GM19023 (cell line): ENCODE data around the gene HRAS.

Experiments
- ATAC-seq: cut with Tn5 transposase; IDR thresholded peaks from one replicate; pipeline ENCODE4 v1.9.1; 2021; ENCODE audit warnings: mild to moderate bottlenecking, moderate library complexity; ENCODE audit not compliant: unreplicated experiment

Gene HRAS

GRCh38 chr11:514606-515005 is 20.8 kb downstream of the HRAS start:
- ATAC-seq: no peak

- no peak for ATAC-seq
Observed at GRCh38 chr11:512761-513595, 22.4 kb downstream of the HRAS start.

- no peak for ATAC-seq
Observed at GRCh38 chr11:508956-509355, 26.4 kb downstream of the HRAS start.

- ATAC-seq: no peak
Observed at GRCh38 chr11:507727-508515, 27.5 kb downstream of the HRAS start.

DNA sequence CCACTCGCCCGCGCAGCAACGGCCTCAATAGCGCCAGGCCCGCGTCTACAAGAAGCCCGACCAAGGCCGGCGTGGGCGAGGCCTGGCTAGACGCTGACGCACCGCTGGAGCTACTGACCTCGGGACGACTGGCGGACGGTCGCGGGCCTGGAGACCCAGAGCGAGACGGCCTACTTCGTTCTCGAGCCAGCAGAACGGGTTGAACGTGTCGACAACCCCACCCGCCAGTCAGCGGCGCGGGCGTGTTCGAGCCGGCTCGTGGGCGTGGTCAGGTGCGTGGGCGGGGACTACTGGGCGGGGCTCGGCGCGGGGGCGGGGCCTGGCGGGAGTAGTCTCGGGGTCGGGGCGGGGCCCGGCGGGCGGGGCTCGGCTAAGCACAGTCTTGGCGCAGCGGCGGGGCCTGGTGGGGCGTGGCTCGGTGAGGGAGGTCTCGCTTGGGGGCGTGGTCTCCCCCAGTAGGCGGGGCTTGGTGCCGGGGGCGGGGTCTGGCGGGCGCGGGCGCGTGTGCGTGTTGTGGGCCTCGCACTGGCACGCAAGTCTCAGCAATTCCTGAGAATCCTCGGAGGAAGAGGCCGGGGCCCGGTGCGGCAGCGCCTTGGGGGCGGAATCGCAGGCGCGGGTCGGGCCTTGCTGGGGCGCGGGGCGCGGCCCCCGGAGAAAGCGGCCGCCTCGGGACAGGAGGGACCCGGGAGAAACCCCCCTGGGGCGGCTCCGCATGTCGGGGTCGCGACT is 28.2 kb downstream of the HRAS start, which contains the start of gene RNH1:
TSS of gene RNH1 (minus strand) at position 248 of the 732 bp plus-strand sequence. CDS start 5,080 bp downstream, outside the sequence.
- peak; percentile 55 for ATAC-seq

GRCh38 chr11:506238-506994 is 29.0 kb downstream of the HRAS start:
- ATAC-seq: peak; percentile 61

GRCh38 chr11:504994-505344 is 30.4 kb downstream of the HRAS start:
- ATAC-seq: no peak

DNA sequence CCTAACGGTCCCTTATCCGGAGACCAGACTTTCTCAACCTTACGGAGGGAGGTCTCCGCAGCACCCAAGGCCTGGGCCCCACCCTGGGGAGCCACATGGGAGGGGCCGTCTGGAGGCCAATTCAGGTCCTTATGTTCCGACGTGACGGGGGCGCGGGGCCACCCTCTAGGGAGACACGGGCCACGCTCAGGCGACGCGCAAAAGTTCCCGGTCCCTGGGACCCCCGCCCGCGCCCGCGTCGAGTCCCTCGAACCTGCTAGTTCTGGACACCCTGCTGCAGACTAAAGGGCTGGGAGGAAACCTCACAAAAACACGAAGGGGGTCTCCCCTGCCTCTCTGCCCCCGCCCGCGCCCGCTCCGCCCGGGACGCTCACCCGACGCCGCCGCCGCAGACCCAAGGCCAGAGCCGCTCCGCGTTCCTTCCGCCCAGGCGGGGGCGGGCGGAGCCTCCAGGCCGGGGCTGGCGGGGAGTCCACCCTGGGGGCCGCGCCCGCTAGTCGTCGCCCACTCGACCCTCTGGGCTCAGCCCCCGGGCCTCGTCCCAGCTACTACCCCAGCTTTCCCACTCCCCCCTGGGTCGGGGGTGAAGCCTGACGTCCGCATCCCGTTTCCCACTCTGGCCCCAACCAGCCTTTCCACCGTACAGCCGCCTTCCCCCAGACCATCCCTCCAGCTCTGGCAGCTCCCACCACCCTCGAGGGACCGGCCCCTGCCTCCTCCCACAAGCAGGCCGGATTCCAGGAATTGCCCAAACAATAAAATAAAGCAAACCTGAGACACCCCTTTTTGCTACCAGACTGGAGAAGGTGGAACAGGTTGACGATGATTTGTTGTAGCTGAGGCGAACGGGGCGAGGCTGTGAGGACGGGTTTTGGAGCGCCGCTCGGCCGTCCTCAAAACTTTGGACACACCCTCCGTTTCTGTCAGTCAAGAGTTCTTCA is 31.1 kb downstream of the HRAS start:
- ATAC-seq: no peak

DNA sequence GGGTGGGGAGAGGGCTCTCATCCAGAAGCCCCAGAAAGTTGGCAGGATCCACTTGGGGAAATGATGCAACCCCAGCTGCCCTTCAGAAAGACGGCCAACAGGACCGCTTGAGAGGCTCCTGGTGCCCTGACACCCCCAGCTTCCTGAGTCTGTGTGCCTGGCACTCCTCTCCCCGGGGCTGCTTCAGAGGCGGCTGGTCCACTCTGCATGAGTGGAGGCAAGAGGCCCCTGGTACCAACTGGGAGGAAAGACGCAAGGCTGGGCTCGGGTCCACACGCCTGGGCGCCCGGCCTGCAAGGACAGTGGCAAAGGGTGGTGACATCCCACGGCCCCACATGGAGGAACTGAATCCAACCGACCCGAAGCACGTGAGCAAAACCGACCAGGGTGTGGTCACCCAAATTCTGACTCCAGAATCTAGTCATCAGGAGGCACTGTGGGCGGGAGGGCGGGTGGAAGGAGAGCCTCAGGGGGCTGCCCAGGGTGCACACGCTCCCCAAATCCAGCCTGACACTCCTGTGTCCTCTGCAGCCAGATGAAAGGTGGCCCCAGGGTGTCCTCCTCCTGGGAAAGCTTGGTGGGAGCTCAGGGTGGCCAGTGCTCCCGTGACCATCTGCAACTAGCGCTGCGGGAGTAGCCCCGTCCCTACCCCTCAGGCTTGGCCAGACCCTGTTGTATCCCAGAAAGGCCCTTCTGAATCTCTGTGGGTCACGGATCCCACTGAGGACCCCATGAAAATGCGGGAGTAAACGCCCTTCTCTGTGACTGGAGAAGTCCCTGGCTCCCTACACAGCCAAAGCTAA is 32.0 kb downstream of the HRAS start:
- ATAC-seq: no peak

DNA sequence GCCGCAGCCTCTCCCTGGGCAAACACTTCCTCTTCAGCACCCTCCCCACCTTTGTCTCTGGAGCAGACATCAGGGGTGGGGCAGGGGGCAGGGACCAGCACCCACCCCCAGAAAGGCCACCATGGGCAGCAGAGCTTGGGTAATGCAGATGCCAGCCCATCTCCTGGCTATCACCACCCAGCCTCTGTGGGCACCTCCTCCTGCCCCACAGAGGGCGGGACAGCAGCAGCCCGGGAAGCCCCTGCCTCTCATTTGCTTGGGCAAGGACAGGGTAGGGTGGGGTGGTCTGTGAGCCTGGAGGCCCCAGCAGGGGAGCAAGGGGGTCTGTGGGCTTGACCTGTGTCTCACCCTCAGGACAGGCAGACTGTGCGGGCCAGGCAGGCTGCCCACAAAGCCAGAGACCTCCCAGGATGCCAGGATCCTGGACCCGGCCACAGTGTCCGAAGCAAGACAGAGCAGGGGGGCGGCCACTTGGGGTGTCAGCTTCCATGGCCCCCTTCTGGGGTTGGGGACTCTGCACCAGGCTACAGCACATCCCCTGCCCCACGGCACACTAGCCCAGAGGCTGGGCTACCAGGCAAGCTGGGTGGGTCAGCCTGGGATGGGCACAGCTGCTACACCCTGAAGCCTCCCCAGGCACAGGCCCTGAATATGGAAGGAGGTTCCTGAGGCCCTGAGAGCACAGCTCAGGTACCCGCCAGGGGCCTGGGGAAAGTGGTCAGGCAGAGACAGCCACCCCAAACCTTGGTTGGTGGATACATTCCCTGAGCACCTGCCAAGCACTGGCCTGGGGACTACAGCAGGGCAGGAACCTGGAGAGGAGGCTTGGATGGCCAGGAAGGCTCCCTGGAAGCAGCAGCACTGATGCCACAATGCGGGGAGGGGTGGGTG is 32.8 kb downstream of the HRAS start:
- ATAC-seq: no peak

- no peak for ATAC-seq
Observed at GRCh38 chr11:501683-502287, 33.6 kb downstream of the HRAS start.

- no peak for ATAC-seq
Observed at GRCh38 chr11:501001-501682, 34.2 kb downstream of the HRAS start.

DNA sequence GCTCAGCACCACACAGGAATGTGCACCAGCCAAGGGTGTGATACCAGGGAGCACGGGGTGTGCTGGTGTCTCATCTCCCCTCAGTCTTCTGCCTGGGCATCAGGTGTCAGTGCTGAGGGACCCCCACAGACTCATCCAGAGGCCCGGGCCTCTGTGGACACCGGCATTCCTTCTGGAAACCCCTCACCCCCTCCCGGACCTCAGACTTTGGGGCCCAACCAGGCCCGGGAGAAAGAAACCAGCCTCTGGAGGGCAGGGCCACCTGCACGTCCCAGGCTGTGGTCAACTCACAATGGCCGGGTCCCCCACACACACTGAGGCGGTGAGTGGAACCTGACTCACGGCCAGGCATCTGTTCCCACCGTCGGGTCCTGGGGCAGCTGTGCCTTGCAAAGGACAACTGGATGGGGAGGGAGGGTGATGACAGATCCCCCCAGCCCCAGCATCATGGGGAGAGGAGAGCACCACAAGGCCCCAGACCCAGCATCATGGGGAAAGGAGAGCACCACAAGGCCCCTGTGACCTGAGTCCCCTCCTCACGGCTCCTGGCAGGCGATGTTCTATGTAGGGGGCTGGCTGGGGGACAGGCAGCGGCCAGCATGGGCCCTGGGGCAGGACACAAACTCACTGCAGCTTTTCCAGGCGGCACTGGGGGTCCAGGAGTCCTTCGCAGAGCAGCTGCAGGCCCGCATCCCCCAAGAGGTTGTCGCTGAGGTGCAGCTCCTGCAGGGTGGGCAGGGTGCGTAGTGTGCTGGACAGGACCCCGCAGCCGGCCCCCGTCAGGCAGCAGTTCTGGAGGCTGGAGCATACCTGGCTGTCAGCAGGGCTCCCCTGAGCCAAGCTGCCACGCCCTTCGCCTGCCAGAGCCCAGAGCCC is 35.9 kb downstream of the HRAS start:
- no peak for ATAC-seq

- no peak for ATAC-seq
Observed at GRCh38 chr11:498297-499181, 36.8 kb downstream of the HRAS start.
